Activated naive CD4-positive, alpha-beta T cell treated with anti-CD3 and anti-CD28 coated beads for 36 hours (primary cell): Measurements from ENCODE around the gene GZMA. TPM values are rescaled to one million over a fixed set of nuclear protein-coding genes. Genes with fewer than 3 reads are reported as not detected.
"Not testable (repeated sequence)": the region's sequence is repeated elsewhere in the genome, so short reads cannot be mapped to it uniquely, and the experiment has no call there.

Source experiments
- CTCF ChIA-PET: fragments of 350-600 bp; sonication (Branson Sonifier 250); formaldehyde crosslinking; loops from one replicate; lab custom pipeline; 2021; ENCODE audit warnings: antibody characterized with exemption; lab: Charles Lee
- DNase-seq: peaks from one replicate; pipeline ENCODE4 v3.0.0-alpha.2; 2020
- H3K27ac Mint-ChIP-seq: one replicate; pipeline ENCODE4 v1.8.0; 2021; ENCODE audit warnings: mild to moderate bottlenecking, mixed read lengths
- H3K27me3 Mint-ChIP-seq: one replicate; pipeline ENCODE4 v1.8.0; 2021; ENCODE audit warnings: low read depth, mixed read lengths
- H3K36me3 Mint-ChIP-seq: one replicate; pipeline ENCODE4 v1.8.0; 2021; ENCODE audit warnings: low read depth, mixed read lengths
- H3K4me1 Mint-ChIP-seq: one replicate; pipeline ENCODE4 v1.8.0; 2021; ENCODE audit warnings: low read depth, mixed read lengths
- H3K4me3 Mint-ChIP-seq: one replicate; pipeline ENCODE4 v1.8.0; 2021; ENCODE audit warnings: mild to moderate bottlenecking, moderate library complexity, mixed read lengths
- H3K9me3 Mint-ChIP-seq: one replicate; pipeline ENCODE4 v1.8.0; 2021; ENCODE audit warnings: mixed read lengths
- intact Hi-C: fragments of 100-400 bp; cut with micrococcal nuclease; formaldehyde crosslinking; loops from one replicate; pipeline ENCODE4 v1.15.1; 2023
- total RNA-seq, 2 experiments: library from RNA; stranded (reverse); gene quantifications; one replicate each; pipeline ENCODE4 v1.2.3, GENCODE V29; 2021

The GZMA gene
- total RNA-seq, 2 experiments from 2014 or later = 0.24 TPM; not detected in 1

DNA sequence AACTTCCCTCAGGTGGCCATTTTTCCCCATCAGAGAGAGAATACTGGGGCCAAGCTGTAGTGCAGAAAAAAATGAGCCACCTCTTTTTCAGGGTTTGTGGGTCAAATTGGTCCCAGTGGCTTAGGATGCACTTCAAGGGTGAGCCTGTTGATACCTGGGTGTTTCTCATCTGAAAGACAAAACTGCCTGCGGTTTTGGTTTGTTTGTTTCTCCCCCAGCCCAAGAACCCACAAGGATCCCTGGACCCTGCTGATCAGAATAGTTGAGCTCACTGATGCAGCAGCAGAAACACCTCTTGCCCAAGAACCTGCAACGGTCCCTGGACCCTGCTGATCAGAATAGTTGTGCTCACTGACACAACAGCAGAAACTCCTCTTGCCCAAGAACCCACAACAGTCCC lies 13.1 kb upstream of the GZMA start:
- H3K9me3 Mint-ChIP-seq, DNase-seq, H3K27me3 Mint-ChIP-seq, intact Hi-C loops, H3K4me3 Mint-ChIP-seq, H3K36me3 Mint-ChIP-seq, CTCF ChIA-PET, H3K27ac Mint-ChIP-seq: not testable (repeated sequence)
- peaks cover 10% of the 10 kb centered on the region for H3K4me1 Mint-ChIP-seq

GRCh38 chr5:55091011-55091410 lies 11.4 kb upstream of the GZMA start:
- H3K9me3 Mint-ChIP-seq, H3K4me3 Mint-ChIP-seq, H3K36me3 Mint-ChIP-seq, H3K27me3 Mint-ChIP-seq, DNase-seq, H3K27ac Mint-ChIP-seq, intact Hi-C loops: not testable (repeated sequence)
- CTCF ChIA-PET = interaction anchor here (1.1 kb wide), 1 partner anchor 19 kb away, joined by 4 read pairs; no protein-coding TSS in a partner anchor
- H3K4me1 Mint-ChIP-seq = peaks cover 22% of the 10 kb centered on the region

- H3K9me3 Mint-ChIP-seq = peaks cover 21% of the 10 kb centered on the region
- intact Hi-C loops = loop anchor here (1.0 kb wide), 3 partner anchors 24 to 72 kb away; partner anchors contain the start of gene GZMK
- peaks cover 8% of the 10 kb centered on the region for H3K36me3 Mint-ChIP-seq
- no peak overlapping the region for H3K4me3 Mint-ChIP-seq
- H3K27me3 Mint-ChIP-seq = peaks cover 6% of the 10 kb centered on the region
- CTCF ChIA-PET = interaction anchor here (0.8 kb wide), 1 partner anchor 110 kb away, joined by 4 read pairs; the partner anchor contains the start of gene ESM1
- H3K27ac Mint-ChIP-seq = no peak overlapping the region
- peak; percentile 63 for DNase-seq
- peaks cover 62% of the 10 kb centered on the region for H3K4me1 Mint-ChIP-seq
These were observed 6.3 kb upstream of the GZMA start for GRCh38 chr5:55096182-55096581.

DNA sequence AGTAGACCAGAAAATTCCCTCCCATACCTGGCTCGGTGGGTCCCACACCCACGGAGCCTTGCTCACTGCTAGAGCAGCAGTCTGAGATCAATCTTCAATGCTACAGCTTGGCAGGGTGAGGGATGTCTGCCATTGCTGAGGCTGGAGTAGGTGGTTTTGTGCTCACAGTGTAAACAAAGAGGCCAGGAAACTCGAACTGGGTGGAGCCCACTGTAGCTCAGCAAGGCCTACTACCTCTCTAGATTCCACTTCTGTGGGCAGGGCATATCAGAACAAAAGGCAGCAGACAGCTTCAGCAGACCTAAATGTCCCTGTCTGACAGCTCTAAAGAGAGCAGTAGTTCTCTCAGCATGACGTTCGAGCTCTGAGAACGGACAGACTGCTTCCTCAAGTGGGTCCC lies 5.6 kb upstream of the GZMA start:
- Mint-ChIP-seq H3K27me3 (peaks cover 6% of the 10 kb centered on the region), H3K4me1 (peaks cover 66% of the 10 kb centered on the region), H3K4me3 (no peak overlapping the region), H3K9me3 (peaks cover 21% of the 10 kb centered on the region), H3K36me3 (peaks cover 8% of the 10 kb centered on the region), H3K27ac (no peak overlapping the region)
- DNase-seq = peak; percentile 33
- intact Hi-C loops = loop anchor here (1.0 kb wide), 3 partner anchors 25 to 73 kb away; partner anchors contain the start of gene GZMK
- CTCF ChIA-PET = interaction anchor here (0.6 to 0.8 kb wide), 2 partner anchors 41 to 111 kb away, joined by 4 to 6 read pairs; partner anchors contain the start of gene ESM1

GRCh38 chr5:55101148-55101547 lies 1.3 kb upstream of the GZMA start:
- intact Hi-C loops = loop anchor here (5.0 kb wide), 2 partner anchors 46 to 441 kb away; no protein-coding TSS in a partner anchor
- CTCF ChIA-PET = interaction anchor here (1.3 kb wide), 1 partner anchor 158 kb away, joined by 4 read pairs; no protein-coding TSS in a partner anchor
- H3K9me3 Mint-ChIP-seq = peaks cover 21% of the 10 kb centered on the region
- not testable (repeated sequence) for H3K27ac Mint-ChIP-seq, H3K36me3 Mint-ChIP-seq, H3K27me3 Mint-ChIP-seq, H3K4me3 Mint-ChIP-seq, DNase-seq
- H3K4me1 Mint-ChIP-seq = peaks cover 70% of the 10 kb centered on the region

DNA sequence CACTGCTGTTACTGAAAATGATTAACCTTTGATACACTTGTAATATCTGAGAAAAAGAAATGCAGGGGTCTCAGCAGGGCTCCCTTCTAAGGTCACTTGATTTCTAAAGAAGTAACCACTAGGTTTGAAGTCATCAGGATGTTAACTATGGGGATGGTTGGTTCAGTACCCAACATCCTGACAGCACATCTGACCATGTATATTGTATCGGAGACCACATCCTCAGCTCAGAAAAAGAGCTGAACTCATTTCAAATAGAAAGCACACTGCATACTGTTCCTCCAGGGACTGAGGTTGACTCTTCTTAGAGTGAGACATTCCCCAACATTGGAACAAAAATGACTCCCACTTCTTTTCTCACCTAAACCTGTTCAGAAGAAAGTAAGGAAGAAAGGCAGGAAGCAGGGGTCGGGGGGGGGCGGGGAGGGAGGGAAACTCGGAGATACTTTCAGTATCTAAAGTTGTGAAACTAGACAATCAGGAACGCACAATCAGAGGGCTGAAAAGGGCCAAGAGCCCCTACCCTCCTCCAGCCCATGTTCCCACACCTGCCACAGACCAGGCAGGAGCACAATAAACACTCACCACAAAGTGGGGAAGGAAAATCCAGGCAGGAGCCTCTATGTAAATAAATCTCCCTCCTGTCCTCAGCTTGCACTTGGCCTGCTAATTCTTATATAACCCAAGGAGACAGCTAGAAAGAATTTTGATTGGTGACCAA lies 730 bp upstream of the GZMA start:
- H3K4me3 Mint-ChIP-seq = no peak overlapping the region
- intact Hi-C loops = loop anchor here (1.0 to 5.0 kb wide), 7 partner anchors 29 to 441 kb away; partner anchors contain the start of genes CDC20B and GZMK
- peaks cover 9% of the 10 kb centered on the region for H3K27me3 Mint-ChIP-seq
- H3K36me3 Mint-ChIP-seq = peaks cover 8% of the 10 kb centered on the region
- CTCF ChIA-PET = interaction anchor here (1.3 kb wide), 1 partner anchor 159 kb away, joined by 4 read pairs; no protein-coding TSS in a partner anchor
- H3K27ac Mint-ChIP-seq = no peak overlapping the region
- peaks cover 21% of the 10 kb centered on the region for H3K9me3 Mint-ChIP-seq
- peaks cover 64% of the 10 kb centered on the region for H3K4me1 Mint-ChIP-seq
- DNase-seq = no peak

GRCh38 chr5:55104036-55104772 lies 1.8 kb downstream of the GZMA start:
- peaks cover 47% of the 10 kb centered on the region for H3K4me1 Mint-ChIP-seq
- no peak overlapping the region for H3K4me3 Mint-ChIP-seq
- CTCF ChIA-PET = interaction anchor here (0.9 to 1.3 kb wide), 2 partner anchors 36 to 198 kb away, joined by 3 to 4 read pairs; no protein-coding TSS in a partner anchor
- DNase-seq = no peak
- intact Hi-C loops = loop anchor here (5.0 kb wide), 2 partner anchors 43 to 438 kb away; no protein-coding TSS in a partner anchor
- H3K9me3 Mint-ChIP-seq = peaks cover 14% of the 10 kb centered on the region
- H3K27ac Mint-ChIP-seq = no peak overlapping the region
- peaks cover 4% of the 10 kb centered on the region for H3K36me3 Mint-ChIP-seq
- H3K27me3 Mint-ChIP-seq = peaks cover 7% of the 10 kb centered on the region

- H3K27ac Mint-ChIP-seq = no peak overlapping the region
These were observed 2.7 kb downstream of the GZMA start for GRCh38 chr5:55104946-55105701.

GRCh38 chr5:55105976-55106375 lies 3.5 kb downstream of the GZMA start:
- DNase-seq, H3K27me3 Mint-ChIP-seq, H3K9me3 Mint-ChIP-seq, H3K27ac Mint-ChIP-seq, intact Hi-C loops, H3K4me3 Mint-ChIP-seq, H3K36me3 Mint-ChIP-seq: not testable (repeated sequence)
- peaks cover 33% of the 10 kb centered on the region for H3K4me1 Mint-ChIP-seq
- CTCF ChIA-PET = interaction anchor here (0.6 to 1.0 kb wide), 2 partner anchors 41 to 56 kb away, joined by 3 read pairs; no protein-coding TSS in a partner anchor

More at GRCh38 chr5:55104946-55105701, 2.7 kb downstream of the GZMA start:
- no peaks in the 10 kb centered on the region for H3K36me3 Mint-ChIP-seq
- H3K9me3 Mint-ChIP-seq = peaks cover 10% of the 10 kb centered on the region
- peaks cover 41% of the 10 kb centered on the region for H3K4me1 Mint-ChIP-seq
- CTCF ChIA-PET = interaction anchor here (1.0 to 1.3 kb wide), 2 partner anchors 41 to 199 kb away, joined by 3 read pairs; no protein-coding TSS in a partner anchor
- no peak for DNase-seq
- H3K4me3 Mint-ChIP-seq = no peak overlapping the region
- intact Hi-C loops = loop anchor here (5.0 kb wide), 2 partner anchors 42 to 437 kb away; no protein-coding TSS in a partner anchor
- peaks cover 4% of the 10 kb centered on the region for H3K27me3 Mint-ChIP-seq

GRCh38 chr5:55108661-55109060 lies 6.2 kb downstream of the GZMA start:
- Mint-ChIP-seq H3K36me3 (no peaks in the 10 kb centered on the region), H3K27ac (no peak overlapping the region), H3K27me3 (peaks cover 4% of the 10 kb centered on the region), H3K4me1 (peaks cover 27% of the 10 kb centered on the region), H3K9me3 (no peaks in the 10 kb centered on the region), H3K4me3 (no peak overlapping the region)
- CTCF ChIA-PET = no interaction called here
- no peak for DNase-seq
- intact Hi-C loops = no loop called here

DNA sequence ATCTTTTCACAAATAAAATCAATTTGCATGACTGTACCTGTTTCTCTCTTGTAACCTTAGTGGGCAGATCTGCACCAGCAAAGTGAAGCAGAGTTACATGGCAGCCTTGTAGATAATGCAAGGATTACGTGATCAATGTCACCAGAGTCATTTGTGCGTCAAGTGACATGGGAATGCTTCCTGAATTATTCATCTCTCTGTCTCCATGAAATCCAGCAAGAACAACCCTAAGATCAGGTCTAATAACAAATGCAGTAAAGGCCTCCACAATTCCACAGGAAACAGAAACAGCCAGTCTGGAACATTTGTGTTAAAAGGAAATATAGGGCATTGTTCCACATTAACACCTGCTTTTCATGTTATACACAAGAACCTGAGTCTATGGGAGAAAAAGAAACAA lies 7.8 kb downstream of the GZMA start:
- CTCF ChIA-PET = no interaction called here
- intact Hi-C loops = no loop called here
- H3K27me3 Mint-ChIP-seq = peaks cover 2% of the 10 kb centered on the region
- no peak overlapping the region for H3K27ac Mint-ChIP-seq
- H3K9me3 Mint-ChIP-seq = no peaks in the 10 kb centered on the region
- no peaks in the 10 kb centered on the region for H3K36me3 Mint-ChIP-seq
- H3K4me3 Mint-ChIP-seq = no peak overlapping the region
- no peak for DNase-seq
- H3K4me1 Mint-ChIP-seq = peaks cover 17% of the 10 kb centered on the region
